Endodermal cell (in vitro differentiated cells): Measurements from ENCODE around the gene MCF2L2. TPM values are rescaled to one million over a fixed set of nuclear protein-coding genes. Genes with fewer than 3 reads are reported as not detected.

ENCODE experiments used
- DNase-seq: peaks from one replicate; pipeline ENCODE4 v3.0.0-alpha.2; 2017
- H3K27ac ChIP-seq: 2 replicates; pipeline ENCODE4 v1.5.1; 2013; ENCODE audit warnings: mild to moderate bottlenecking, low read depth, low read length, moderate library complexity
- H3K27me3 ChIP-seq: 2 replicates; pipeline ENCODE4 v1.6.1; 2013; ENCODE audit warnings: mild to moderate bottlenecking, low read length, moderate library complexity; ENCODE audit not compliant: insufficient read depth, control insufficient read depth, poor library complexity, severe bottlenecking
- H3K36me3 ChIP-seq: 2 replicates; pipeline ENCODE4 v1.7.0; 2013; ENCODE audit warnings: mild to moderate bottlenecking, low read length, moderate library complexity; ENCODE audit not compliant: control insufficient read depth, insufficient read depth
- H3K4me1 ChIP-seq: one replicate; pipeline ENCODE4 v1.7.0; 2013; ENCODE audit warnings: low read length; ENCODE audit not compliant: control insufficient read depth, insufficient read depth
- H3K4me3 ChIP-seq: 2 replicates; pipeline ENCODE4 v1.5.1; 2013; ENCODE audit warnings: mild to moderate bottlenecking, low read length, moderate library complexity
- H3K9ac ChIP-seq: 2 replicates; pipeline ENCODE4 v1.6.1; 2013; ENCODE audit warnings: mild to moderate bottlenecking, low read length, moderate library complexity; ENCODE audit not compliant: poor library complexity, severe bottlenecking; ENCODE audit errors: extremely low read depth
- H3K9me3 ChIP-seq: 2 replicates; pipeline ENCODE4 v1.6.1; 2013; ENCODE audit warnings: mild to moderate bottlenecking, low read length, moderate library complexity; ENCODE audit not compliant: control insufficient read depth
- H3K27ac Mint-ChIP-seq: 2 replicates; pipeline ENCODE4 v1.8.0; 2020; ENCODE audit warnings: mixed read lengths
- H3K27me3 Mint-ChIP-seq: 2 replicates; pipeline ENCODE4 v1.8.0; 2021; ENCODE audit warnings: mild to moderate bottlenecking, mixed read lengths; ENCODE audit not compliant: insufficient read depth
- H3K36me3 Mint-ChIP-seq: 2 replicates; pipeline ENCODE4 v1.8.0; 2020; ENCODE audit warnings: low read depth, mixed read lengths
- H3K4me1 Mint-ChIP-seq: 2 replicates; pipeline ENCODE4 v1.8.0; 2020; ENCODE audit warnings: mixed read lengths
- H3K4me3 Mint-ChIP-seq: 2 replicates; pipeline ENCODE4 v1.8.0; 2020; ENCODE audit warnings: mild to moderate bottlenecking, moderate library complexity, mixed read lengths
- H3K9me3 Mint-ChIP-seq: 2 replicates; pipeline ENCODE4 v1.8.0; 2020; ENCODE audit warnings: mild to moderate bottlenecking, mixed read lengths
- WGBS, 2 experiments: methylation state at CpG; one replicate each; pipeline versions ENCODE4 v1.1.5 to v1.1.7; 2013; ENCODE audit warnings: missing lambda C conversion rate in 2 of 2, mixed read lengths in 1 of 2; ENCODE audit not compliant: insufficient coverage in 1 of 2, insufficient read length in 1 of 2; 5-methylcytosine and 5-hydroxymethylcytosine counted together
- total RNA-seq, 2 donors: library from RNA; stranded (reverse); fragmentation: NEBNext Ultra II Directional in 1 of 2; extraction: Animal tissue kit (Norgen Biotek cat#: 25700) in 1 of 2; gene quantifications; 2 replicates in 1 of 2; 3 replicates in 1 of 2; pipeline ENCODE4 v1.2.1, GENCODE V29; 2021
- TF ChIP-seq, protein P1 (sequence below): fragments of 200-600 bp; sonication (generic); conservative IDR thresholded peaks from 2 replicates; pipeline ENCODE4 v1.5.0; 2021; ENCODE audit warnings: antibody characterized with exemption, mild to moderate bottlenecking

MCF2L2 gene
- total RNA-seq, 2 donors from 2014 or later, result 72.6 to 86.5 TPM

DNA sequence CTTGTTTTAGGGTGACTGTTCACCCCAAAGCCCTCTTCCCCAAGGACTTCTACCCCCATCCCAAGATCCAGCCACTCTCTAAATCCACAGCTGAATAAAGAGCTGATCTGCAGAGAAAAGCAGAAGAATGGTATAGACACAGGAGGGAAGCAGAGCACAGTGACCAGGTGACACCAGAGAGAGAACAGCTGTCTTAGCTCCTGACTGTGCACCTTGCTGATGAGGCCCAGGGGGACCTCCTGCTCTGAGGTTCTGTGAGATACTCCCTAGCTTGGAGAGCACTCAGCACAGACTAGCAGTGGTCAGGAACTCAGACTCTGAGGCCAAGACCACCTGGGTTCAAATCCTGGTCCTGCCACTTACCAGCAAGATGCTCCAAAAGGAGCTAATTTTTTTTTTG lies 17.7 kb downstream of the MCF2L2 start:
- Mint-ChIP-seq H3K9me3 (peaks cover 2% of the 10 kb centered on the region), H3K27ac (peak overlapping the region; percentile 41), H3K4me3 (no peak overlapping the region), H3K4me1 (peaks cover 16% of the 10 kb centered on the region), H3K36me3 (peaks cover 22% of the 10 kb centered on the region), H3K27me3 (no peaks in the 10 kb centered on the region)
- H3K4me1 ChIP-seq, result peaks cover 4% of the 10 kb centered on the region
- TF ChIP-seq, protein P1, sequence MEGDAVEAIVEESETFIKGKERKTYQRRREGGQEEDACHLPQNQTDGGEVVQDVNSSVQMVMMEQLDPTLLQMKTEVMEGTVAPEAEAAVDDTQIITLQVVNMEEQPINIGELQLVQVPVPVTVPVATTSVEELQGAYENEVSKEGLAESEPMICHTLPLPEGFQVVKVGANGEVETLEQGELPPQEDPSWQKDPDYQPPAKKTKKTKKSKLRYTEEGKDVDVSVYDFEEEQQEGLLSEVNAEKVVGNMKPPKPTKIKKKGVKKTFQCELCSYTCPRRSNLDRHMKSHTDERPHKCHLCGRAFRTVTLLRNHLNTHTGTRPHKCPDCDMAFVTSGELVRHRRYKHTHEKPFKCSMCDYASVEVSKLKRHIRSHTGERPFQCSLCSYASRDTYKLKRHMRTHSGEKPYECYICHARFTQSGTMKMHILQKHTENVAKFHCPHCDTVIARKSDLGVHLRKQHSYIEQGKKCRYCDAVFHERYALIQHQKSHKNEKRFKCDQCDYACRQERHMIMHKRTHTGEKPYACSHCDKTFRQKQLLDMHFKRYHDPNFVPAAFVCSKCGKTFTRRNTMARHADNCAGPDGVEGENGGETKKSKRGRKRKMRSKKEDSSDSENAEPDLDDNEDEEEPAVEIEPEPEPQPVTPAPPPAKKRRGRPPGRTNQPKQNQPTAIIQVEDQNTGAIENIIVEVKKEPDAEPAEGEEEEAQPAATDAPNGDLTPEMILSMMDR, result no peak
- no peak overlapping the region for H3K27ac ChIP-seq
- no peak overlapping the region for H3K9ac ChIP-seq
- H3K9me3 ChIP-seq, result peaks cover 16% of the 10 kb centered on the region
- no peak for DNase-seq
- H3K36me3 ChIP-seq, result peaks cover 67% of the 10 kb centered on the region
- H3K27me3 ChIP-seq, result no peaks in the 10 kb centered on the region
- H3K4me3 ChIP-seq, result no peak overlapping the region

DNA sequence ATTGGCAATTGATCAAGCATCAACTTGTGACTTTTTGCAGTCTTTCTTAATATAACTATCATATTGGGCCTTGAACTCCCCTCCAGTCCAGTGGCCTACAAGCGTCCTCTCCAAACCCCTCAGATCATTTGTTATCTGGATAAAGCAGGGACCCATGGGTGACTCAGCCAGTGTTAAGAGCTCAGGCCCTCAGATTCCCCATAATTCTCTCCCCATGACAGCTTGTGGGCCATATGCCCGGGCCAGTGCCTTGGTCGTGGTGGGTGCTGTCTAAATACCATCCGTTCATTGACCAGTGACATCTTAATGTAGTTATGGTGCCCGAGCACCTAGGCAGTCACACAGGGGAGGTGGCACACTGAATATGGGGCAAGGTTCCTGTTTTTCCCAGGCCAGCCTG lies 18.1 kb downstream of the MCF2L2 start:
- Histone ChIP-seq H3K4me3 (no peak overlapping the region), H3K27me3 (no peaks in the 10 kb centered on the region), H3K27ac (no peak overlapping the region), H3K4me1 (peaks cover 4% of the 10 kb centered on the region), H3K9me3 (peaks cover 11% of the 10 kb centered on the region), H3K36me3 (peaks cover 67% of the 10 kb centered on the region), H3K9ac (no peak overlapping the region)
- no peaks in the 10 kb centered on the region for H3K9me3 Mint-ChIP-seq
- no peak for DNase-seq
- H3K36me3 Mint-ChIP-seq, result peaks cover 17% of the 10 kb centered on the region
- TF ChIP-seq, protein P1, result no peak
- 91 to 100% methylated on average over 4 to 5 of the region's 5 CpGs for WGBS, 2 experiments
- H3K4me3 Mint-ChIP-seq, result no peak overlapping the region
- H3K27ac Mint-ChIP-seq, result no peak overlapping the region
- no peaks in the 10 kb centered on the region for H3K27me3 Mint-ChIP-seq
- H3K4me1 Mint-ChIP-seq, result peaks cover 16% of the 10 kb centered on the region

DNA sequence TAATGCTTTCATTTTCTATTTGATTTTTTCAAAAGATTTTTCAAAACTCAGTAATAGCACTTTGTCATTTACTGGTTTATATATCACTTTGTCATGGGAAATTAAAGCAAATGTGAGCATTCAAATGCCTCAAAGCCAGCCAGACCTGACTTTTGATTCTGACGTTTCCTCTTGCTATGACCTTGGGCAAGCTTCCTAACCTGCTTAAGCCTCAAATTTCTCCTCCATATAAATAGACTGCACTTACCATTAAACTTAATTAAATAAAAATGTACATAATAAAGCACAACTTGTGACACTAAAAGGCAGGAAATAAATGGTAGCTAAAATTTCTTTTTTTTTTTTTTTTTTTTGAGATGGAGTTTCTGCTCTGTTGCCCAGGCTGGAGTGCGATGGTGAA lies 19.2 kb downstream of the MCF2L2 start:
- TF ChIP-seq, protein P1, result no peak
- WGBS, 2 experiments, result 90% methylated on average over 2 of the region's 2 CpGs; no CpG with 5 or more reads in 1 of the 2 experiments
- Mint-ChIP-seq H3K9me3 (no peaks in the 10 kb centered on the region), H3K4me1 (peaks cover 16% of the 10 kb centered on the region), H3K27me3 (no peaks in the 10 kb centered on the region), H3K27ac (no peak overlapping the region), H3K4me3 (no peak overlapping the region), H3K36me3 (peaks cover 17% of the 10 kb centered on the region)
- no peak overlapping the region for H3K27ac ChIP-seq
- H3K27me3 ChIP-seq, result no peaks in the 10 kb centered on the region
- no peak for DNase-seq
- no peak overlapping the region for H3K9ac ChIP-seq
- peaks cover 57% of the 10 kb centered on the region for H3K36me3 ChIP-seq
- no peak overlapping the region for H3K4me3 ChIP-seq
- H3K9me3 ChIP-seq, result peaks cover 3% of the 10 kb centered on the region
- H3K4me1 ChIP-seq, result peaks cover 2% of the 10 kb centered on the region
